HG03045 (cell line): ENCODE results near the gene HLA-DMA.

Experiments used
- ATAC-seq: cut with Tn5 transposase; IDR thresholded peaks from one replicate; pipeline ENCODE4 v1.9.1; 2021; ENCODE audit warnings: mild to moderate bottlenecking, moderate library complexity; ENCODE audit not compliant: unreplicated experiment

Gene HLA-DMA

GRCh38 chr6:32952817-32953739 lies at the start of gene HLA-DMA:
TSS of gene HLA-DMA (minus strand) at chr6:32953097. CDS start at chr6:32953036, 61 bp downstream.
- peak; percentile 84 for ATAC-seq

GRCh38 chr6:33001685-33002084 lies 48.8 kb upstream of the HLA-DMA start:
- no peak for ATAC-seq

GRCh38 chr6:33000055-33000454 lies 47.2 kb upstream of the HLA-DMA start:
- no peak for ATAC-seq

GRCh38 chr6:32995448-32995847 lies 42.6 kb upstream of the HLA-DMA start:
- no peak for ATAC-seq

GRCh38 chr6:32993363-32993973 lies 40.6 kb upstream of the HLA-DMA start:
- no peak for ATAC-seq

GRCh38 chr6:32991972-32992371 lies 39.1 kb upstream of the HLA-DMA start:
- ATAC-seq: no peak

- no peak for ATAC-seq
Measured at GRCh38 chr6:32989368-32989767, 36.5 kb upstream of the HLA-DMA start.

GRCh38 chr6:32984622-32985389 lies 31.9 kb upstream of the HLA-DMA start:
- no peak for ATAC-seq

GRCh38 chr6:32983964-32984621 lies 31.2 kb upstream of the HLA-DMA start:
- ATAC-seq: no peak

- no peak for ATAC-seq
Measured at GRCh38 chr6:32983493-32983848, 30.6 kb upstream of the HLA-DMA start.

- no peak for ATAC-seq
Measured at GRCh38 chr6:32982702-32983492, 30.0 kb upstream of the HLA-DMA start.

GRCh38 chr6:32982084-32982701 lies 29.3 kb upstream of the HLA-DMA start:
- no peak for ATAC-seq

- ATAC-seq: no peak
Measured at GRCh38 chr6:32980488-32981038, 27.7 kb upstream of the HLA-DMA start.

GRCh38 chr6:32979720-32980487 lies 27.0 kb upstream of the HLA-DMA start:
- no peak for ATAC-seq

- ATAC-seq: no peak
Measured at GRCh38 chr6:32977953-32978324, 25.0 kb upstream of the HLA-DMA start.

- ATAC-seq: no peak
Measured at GRCh38 chr6:32977272-32977952, 24.5 kb upstream of the HLA-DMA start.

- ATAC-seq: no peak
Measured at GRCh38 chr6:32976334-32977069, 23.6 kb upstream of the HLA-DMA start.

- no peak for ATAC-seq
Measured at GRCh38 chr6:32975886-32976285, 23.0 kb upstream of the HLA-DMA start.
